GM10266 (cell line): ENCODE measurements around the gene RAD17.

Experiments used
- DNase-seq: peaks from one replicate; pipeline ENCODE4 v3.0.0; 2012; ENCODE audit errors: extremely low spot score
- TF ChIP-seq, protein P1 (sequence below): IDR thresholded peaks from 2 replicates; pipeline ENCODE4 v1.5.1; 2012; ENCODE audit warnings: mild to moderate bottlenecking, low read depth; ENCODE audit not compliant: control insufficient read depth, insufficient read depth; ENCODE audit errors: missing control alignments

RAD17 gene

DNA sequence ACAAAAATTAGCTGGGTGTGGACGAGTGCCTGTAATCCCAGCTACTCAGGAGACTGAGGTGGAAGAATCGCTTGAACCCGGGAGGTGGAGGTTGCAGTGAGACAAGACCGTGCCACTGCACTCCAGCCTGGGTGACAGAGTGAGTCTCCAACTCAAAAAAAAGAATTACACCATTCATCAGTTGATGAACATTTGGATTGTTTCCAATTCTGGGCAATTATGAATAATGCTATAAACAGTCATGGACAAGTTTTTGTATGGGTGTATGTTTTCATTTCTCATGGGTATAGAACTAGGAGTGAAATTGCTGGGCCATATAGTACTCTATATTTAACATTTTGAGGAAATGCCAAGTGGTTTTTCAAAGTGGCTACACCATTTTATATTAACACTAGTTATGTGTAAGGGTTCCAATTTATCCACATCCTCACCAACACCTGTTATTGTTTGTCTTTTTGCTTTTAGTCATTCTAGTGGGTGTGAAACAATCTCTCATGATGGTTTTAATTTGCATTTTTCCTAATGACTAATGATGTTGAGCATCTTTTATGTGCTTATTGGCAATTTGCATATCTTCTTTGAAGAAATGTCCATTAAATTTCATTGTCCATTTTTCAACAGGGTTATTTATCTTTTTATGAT, 28.0 kb upstream of the RAD17 start:
- TF ChIP-seq, protein P1, sequence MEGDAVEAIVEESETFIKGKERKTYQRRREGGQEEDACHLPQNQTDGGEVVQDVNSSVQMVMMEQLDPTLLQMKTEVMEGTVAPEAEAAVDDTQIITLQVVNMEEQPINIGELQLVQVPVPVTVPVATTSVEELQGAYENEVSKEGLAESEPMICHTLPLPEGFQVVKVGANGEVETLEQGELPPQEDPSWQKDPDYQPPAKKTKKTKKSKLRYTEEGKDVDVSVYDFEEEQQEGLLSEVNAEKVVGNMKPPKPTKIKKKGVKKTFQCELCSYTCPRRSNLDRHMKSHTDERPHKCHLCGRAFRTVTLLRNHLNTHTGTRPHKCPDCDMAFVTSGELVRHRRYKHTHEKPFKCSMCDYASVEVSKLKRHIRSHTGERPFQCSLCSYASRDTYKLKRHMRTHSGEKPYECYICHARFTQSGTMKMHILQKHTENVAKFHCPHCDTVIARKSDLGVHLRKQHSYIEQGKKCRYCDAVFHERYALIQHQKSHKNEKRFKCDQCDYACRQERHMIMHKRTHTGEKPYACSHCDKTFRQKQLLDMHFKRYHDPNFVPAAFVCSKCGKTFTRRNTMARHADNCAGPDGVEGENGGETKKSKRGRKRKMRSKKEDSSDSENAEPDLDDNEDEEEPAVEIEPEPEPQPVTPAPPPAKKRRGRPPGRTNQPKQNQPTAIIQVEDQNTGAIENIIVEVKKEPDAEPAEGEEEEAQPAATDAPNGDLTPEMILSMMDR = no peak

DNA sequence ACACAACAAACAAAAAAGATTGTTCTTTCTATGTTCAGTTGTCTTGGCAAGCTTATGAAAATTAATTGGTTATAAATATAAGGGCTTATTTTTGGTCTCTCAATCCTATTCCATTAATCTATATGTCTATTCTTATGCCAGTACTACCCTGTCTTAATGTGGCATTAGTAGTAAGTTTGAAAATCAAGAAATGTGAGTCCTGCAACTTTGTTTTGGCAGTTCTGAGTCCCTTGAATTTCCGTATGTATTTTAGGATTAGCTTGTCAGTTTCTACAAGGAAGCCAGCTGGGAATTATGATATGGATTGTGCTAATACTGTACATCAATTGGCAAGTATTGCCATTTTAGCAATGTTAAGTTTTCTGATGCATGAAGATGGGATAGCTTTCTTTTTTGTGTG, 26.5 kb upstream of the RAD17 start:
- no peak for DNase-seq

More for the DNA sequence above, 28.0 kb upstream of the RAD17 start:
- no peak for DNase-seq

GRCh38 chr5:69350664-69351063, 19.0 kb upstream of the RAD17 start:
- TF ChIP-seq, protein P1 = no peak
- DNase-seq = no peak

More for the DNA sequence above, 26.5 kb upstream of the RAD17 start:
- TF ChIP-seq, protein P1 = no peak

- TF ChIP-seq, protein P1 = no peak
- no peak for DNase-seq
These were observed 9.9 kb upstream of the RAD17 start for GRCh38 chr5:69359699-69360098.

- TF ChIP-seq, protein P1 = no peak
- DNase-seq = no peak
These were observed 9.2 kb upstream of the RAD17 start for GRCh38 chr5:69360442-69360841.

DNA sequence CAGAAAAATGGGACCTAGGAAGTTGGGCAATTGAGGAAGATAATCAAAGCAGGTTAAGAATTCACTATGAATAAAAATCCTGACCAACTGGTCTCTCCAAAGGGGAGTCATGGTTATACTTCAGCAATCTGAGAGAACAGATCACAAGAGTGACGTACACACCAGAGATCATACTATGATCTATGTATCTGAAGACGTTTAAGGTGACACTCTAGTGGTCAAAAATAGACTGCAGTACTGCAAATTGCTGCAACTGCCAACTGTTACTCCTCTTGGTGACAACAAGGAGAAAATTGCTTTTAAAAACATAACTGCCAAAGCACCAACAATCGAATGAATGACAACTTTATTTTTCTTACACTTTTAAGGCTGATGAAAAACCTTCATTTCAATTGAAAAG, 5.2 kb upstream of the RAD17 start:
- DNase-seq = no peak

GRCh38 chr5:69364850-69365249, 4.8 kb upstream of the RAD17 start:
- TF ChIP-seq, protein P1 = no peak
- DNase-seq = no peak

More for the DNA sequence above, 5.2 kb upstream of the RAD17 start:
- TF ChIP-seq, protein P1 = peak; percentile 19
